Body of pancreas (tissue), 4 donors: ENCODE measurements around the gene SUGCT. TPM values are rescaled to one million over a fixed set of nuclear protein-coding genes. Genes with fewer than 3 reads are reported as not detected.
"Not testable (repeated sequence)": the region's sequence is repeated elsewhere in the genome, so short reads cannot be mapped to it uniquely, and the experiment has no call there.

Experiments
- ATAC-seq: fragments of 150-250 bp; one replicate; pipeline ENCODE4 v1.9.1; 2016
- DNase-seq, 4 donors: peaks; one replicate each; pipeline ENCODE4 v3.0.0-alpha.2; 2019
- H3K27ac ChIP-seq, 4 donors: fragments of 200-600 bp; sonication (generic); 1 replicate in 3 of 4; 2 replicates in 1 of 4; pipeline versions ENCODE4 v1.5.1 to v1.6.1; 2016 to 2019; ENCODE audit warnings: mild to moderate bottlenecking in 1 of 4, mixed read lengths in 1 of 4, moderate library complexity in 1 of 4
- H3K27me3 ChIP-seq, 2 donors: fragments of 200-600 bp; sonication (generic); one replicate each; pipeline ENCODE4 v1.6.0; 2016; ENCODE audit warnings: mild to moderate bottlenecking in 1 of 2
- H3K36me3 ChIP-seq, 2 donors: fragments of 200-600 bp; sonication (generic); replicated peaks in 1 of 2; 2 replicates each; pipeline ENCODE4 v1.5.1; 2016; ENCODE audit warnings: low read depth in 2 of 2; ENCODE audit not compliant: insufficient read depth in 1 of 2
- H3K4me1 ChIP-seq: fragments of 200-600 bp; sonication (generic); one replicate; pipeline ENCODE4 v1.6.0; 2016
- H3K4me3 ChIP-seq, 2 donors: fragments of 200-600 bp; sonication (generic); 1 replicate in 1 of 2; 2 replicates in 1 of 2; pipeline ENCODE4 v1.5.1; 2016 to 2019
- H3K9me3 ChIP-seq, 3 donors: fragments of 200-600 bp; sonication (generic); 1 replicate in 2 of 3; 2 replicates in 1 of 3; pipeline ENCODE4 v1.5.1; 2016
- POLR2A ChIP-seq, 3 donors: fragments of 450-650 bp; IDR thresholded peaks; one replicate each; pipeline ENCODE4 v1.6.1; 2016; ENCODE audit warnings: antibody characterized with exemption in 3 of 3, mild to moderate bottlenecking in 2 of 3
- WGBS, 2 donors: methylation state at CpG; one replicate each; pipeline ENCODE4 v1.1.5; 2017; 5-methylcytosine and 5-hydroxymethylcytosine counted together
- intact Hi-C: fragments of 100-400 bp; cut with DNase I; formaldehyde crosslinking; loops from one replicate; pipeline ENCODE4 v1.15.1; 2023
- total RNA-seq, 2 donors: library from RNA; depleted of rRNA; stranded (reverse); fragments of >200 nt; gene quantifications; one replicate each; pipeline ENCODE4 v1.1.0, GENCODE V29; 2016
- TF ChIP-seq, protein P1 (sequence below), 7 experiments: fragments of 450-650 bp in 4 of 7; fragments of 200-600 bp in 3 of 7; sonication (generic) in 3 of 7; IDR thresholded peaks; one replicate each; pipeline ENCODE4 v1.5.1; 2016 to 2019; ENCODE audit warnings: antibody characterized with exemption in 7 of 7

SUGCT gene
- total RNA-seq, 2 donors from 2014 or later, result 0.78 to 1.3 TPM

DNA sequence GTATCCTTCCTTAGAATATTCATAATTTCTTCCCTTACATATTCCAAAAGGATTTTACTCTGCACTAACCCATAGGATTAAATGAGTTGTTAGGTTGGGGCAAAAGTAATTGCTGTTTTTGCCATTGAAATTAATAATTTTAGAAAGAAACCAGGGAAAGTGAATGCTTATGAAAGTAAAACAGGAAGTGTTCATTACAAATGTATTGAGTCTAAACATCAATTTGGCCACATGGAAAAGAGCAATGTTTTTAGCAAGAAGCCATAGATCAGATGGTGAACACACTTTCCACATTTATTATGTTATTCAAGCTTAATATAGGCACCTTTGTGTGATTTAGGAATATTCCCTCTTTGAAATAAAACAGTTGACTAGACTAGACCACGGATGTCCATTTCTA, 102.9 kb downstream of the SUGCT start:
- Histone ChIP-seq H3K27me3 (no peaks in the 10 kb centered on the region), H3K27ac (no peak overlapping the region), H3K9me3 (no peaks in the 10 kb centered on the region), H3K4me3 (no peak overlapping the region), H3K36me3 (no peaks in the 10 kb centered on the region), H3K4me1 (peaks cover 13% of the 10 kb centered on the region)
- intact Hi-C loops, result loop anchor here (10.0 kb wide), 1 partner anchor 57 kb away; no protein-coding TSS in a partner anchor
- TF ChIP-seq, protein P1, sequence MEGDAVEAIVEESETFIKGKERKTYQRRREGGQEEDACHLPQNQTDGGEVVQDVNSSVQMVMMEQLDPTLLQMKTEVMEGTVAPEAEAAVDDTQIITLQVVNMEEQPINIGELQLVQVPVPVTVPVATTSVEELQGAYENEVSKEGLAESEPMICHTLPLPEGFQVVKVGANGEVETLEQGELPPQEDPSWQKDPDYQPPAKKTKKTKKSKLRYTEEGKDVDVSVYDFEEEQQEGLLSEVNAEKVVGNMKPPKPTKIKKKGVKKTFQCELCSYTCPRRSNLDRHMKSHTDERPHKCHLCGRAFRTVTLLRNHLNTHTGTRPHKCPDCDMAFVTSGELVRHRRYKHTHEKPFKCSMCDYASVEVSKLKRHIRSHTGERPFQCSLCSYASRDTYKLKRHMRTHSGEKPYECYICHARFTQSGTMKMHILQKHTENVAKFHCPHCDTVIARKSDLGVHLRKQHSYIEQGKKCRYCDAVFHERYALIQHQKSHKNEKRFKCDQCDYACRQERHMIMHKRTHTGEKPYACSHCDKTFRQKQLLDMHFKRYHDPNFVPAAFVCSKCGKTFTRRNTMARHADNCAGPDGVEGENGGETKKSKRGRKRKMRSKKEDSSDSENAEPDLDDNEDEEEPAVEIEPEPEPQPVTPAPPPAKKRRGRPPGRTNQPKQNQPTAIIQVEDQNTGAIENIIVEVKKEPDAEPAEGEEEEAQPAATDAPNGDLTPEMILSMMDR (IDR thresholded peaks at IDR 0.05), result no peak
- no peak for TF ChIP-seq POLR2A (IDR thresholded peaks at IDR 0.05)
- ATAC-seq (no peak), DNase-seq (no peak)
- WGBS, 2 donors, result 72 to 90% methylated on average over 1 of the region's 1 CpG

DNA sequence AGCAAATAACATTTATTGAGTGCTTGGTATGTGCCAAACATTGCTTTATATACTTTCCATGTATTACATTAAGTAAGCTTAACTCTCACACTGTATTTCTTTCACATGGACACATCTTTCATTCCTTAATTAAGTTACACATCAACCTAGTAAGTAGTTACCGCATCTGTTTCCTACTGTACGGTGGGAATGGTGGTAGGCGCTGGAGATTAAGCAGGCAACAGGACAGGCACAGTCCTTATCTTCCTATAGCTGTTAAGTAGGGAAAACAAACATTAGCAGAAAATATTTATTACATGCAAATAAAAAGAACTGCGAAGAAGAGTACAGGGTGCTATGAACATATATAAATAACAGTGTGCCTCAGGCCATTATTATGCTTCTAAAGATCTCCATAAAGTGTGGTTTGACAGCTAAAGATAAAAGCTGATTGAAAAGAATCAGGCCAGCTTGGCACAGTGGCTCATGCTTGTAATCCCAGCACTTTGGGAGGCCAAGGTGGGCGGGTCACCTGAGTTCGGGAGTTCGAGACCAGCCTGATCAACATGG, 105.0 kb downstream of the SUGCT start:
- ATAC-seq, result no peak
- no peak for DNase-seq
- Histone ChIP-seq H3K27ac (no peak overlapping the region), H3K27me3 (no peaks in the 10 kb centered on the region), H3K9me3 (no peaks in the 10 kb centered on the region), H3K4me3 (no peak overlapping the region), H3K36me3 (no peaks in the 10 kb centered on the region), H3K4me1 (peaks cover 6% of the 10 kb centered on the region)
- intact Hi-C loops, result loop anchor here (10.0 kb wide), 1 partner anchor 55 kb away; no protein-coding TSS in a partner anchor
- TF ChIP-seq, protein P1 (IDR thresholded peaks at IDR 0.05), result no peak
- no peak for TF ChIP-seq POLR2A (IDR thresholded peaks at IDR 0.05)
- 68 to 82% methylated on average over 7 of the region's 7 CpGs for WGBS, 2 donors

DNA sequence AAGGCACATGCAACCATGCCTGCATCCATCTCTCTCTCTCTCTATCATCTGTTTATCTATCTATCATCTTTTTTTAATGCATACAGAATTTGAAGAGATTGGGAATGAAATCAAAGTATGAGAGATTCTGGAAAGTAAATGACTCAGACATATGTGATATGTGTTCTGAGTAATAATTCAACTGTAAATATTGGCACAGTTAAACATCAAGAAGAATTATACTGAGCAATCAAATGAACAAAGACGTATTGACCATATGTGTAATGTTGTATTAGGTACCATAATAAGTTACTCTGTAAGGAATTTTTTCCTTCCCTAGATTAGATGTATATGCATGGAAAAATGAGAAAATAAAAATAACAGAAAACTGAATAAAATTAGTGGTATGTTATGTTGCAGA, 108.3 kb downstream of the SUGCT start:
- WGBS, 2 donors, result 81 to 84% methylated on average over 1 of the region's 1 CpG
- Histone ChIP-seq H3K4me3 (no peak overlapping the region), H3K4me1 (peaks cover 6% of the 10 kb centered on the region), H3K27me3 (no peaks in the 10 kb centered on the region), H3K36me3 (no peaks in the 10 kb centered on the region), H3K9me3 (no peaks in the 10 kb centered on the region), H3K27ac (no peak overlapping the region)
- intact Hi-C loops, result no loop called here
- TF ChIP-seq, protein P1 (IDR thresholded peaks at IDR 0.05), result no peak
- TF ChIP-seq POLR2A (IDR thresholded peaks at IDR 0.05), result no peak
- no peak for ATAC-seq
- DNase-seq, result no peak

DNA sequence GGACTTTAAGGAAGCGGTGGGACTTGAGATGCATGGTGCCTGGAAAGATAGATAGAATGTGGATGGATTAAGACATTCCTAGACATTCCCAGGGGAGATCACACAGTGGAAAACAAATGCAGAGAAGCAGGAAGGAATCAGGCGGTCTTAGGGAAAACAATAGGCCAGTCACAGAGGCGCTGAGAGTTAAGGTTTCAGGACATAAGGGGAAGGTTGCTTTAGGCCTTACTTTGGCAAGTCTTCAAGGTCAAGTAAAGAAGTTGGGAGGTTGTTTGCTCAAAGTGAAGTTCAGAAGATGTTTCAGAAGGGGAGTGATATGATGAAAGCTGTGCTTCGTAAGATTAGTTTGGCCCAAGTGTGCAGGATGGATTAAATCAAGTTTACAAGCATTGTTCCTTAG, 109.4 kb downstream of the SUGCT start:
- H3K27me3 ChIP-seq, result no peaks in the 10 kb centered on the region
- TF ChIP-seq POLR2A (IDR thresholded peaks at IDR 0.05), result no peak
- TF ChIP-seq, protein P1 (IDR thresholded peaks at IDR 0.05), result no peak
- intact Hi-C loops, result no loop called here
- WGBS, 2 donors, result 79 to 82% methylated on average over 4 of the region's 4 CpGs
- H3K36me3 ChIP-seq, result no peaks in the 10 kb centered on the region
- no peaks in the 10 kb centered on the region for H3K9me3 ChIP-seq
- ATAC-seq (no peak), DNase-seq (no peak)
- peaks cover 6% of the 10 kb centered on the region for H3K4me1 ChIP-seq
- no peak overlapping the region for H3K4me3 ChIP-seq
- no peak overlapping the region for H3K27ac ChIP-seq

DNA sequence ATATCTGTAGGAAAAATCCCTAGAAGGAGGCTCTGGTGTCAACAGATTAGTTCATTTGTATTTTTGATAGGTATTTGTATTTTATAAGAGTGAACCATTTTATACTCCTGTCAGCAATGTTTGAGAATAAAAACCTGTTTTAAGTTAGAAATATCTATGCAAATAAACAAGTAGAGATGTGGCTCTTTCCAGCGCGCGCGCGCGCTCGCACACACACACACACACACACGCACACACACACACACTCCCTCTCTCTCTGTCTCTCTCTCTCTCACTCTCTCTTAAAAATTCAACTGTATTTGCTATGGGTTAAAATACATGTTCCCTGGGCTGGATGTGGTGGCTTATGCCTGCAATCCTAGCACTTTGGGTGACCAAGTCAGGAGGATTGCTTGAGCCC, 113.9 kb downstream of the SUGCT start:
- DNase-seq, result no peak
- ATAC-seq, result no peak
- H3K4me3 ChIP-seq, result no peak overlapping the region
- H3K27ac ChIP-seq, result no peak overlapping the region
- 75 to 78% methylated on average over 8 of the region's 8 CpGs for WGBS, 2 donors
- no peak for TF ChIP-seq POLR2A (IDR thresholded peaks at IDR 0.05)
- TF ChIP-seq, protein P1 (IDR thresholded peaks at IDR 0.05), result no peak
- no peaks in the 10 kb centered on the region for H3K4me1 ChIP-seq
- H3K36me3 ChIP-seq, result no peaks in the 10 kb centered on the region
- H3K9me3 ChIP-seq, result no peaks in the 10 kb centered on the region
- no peaks in the 10 kb centered on the region for H3K27me3 ChIP-seq
- intact Hi-C loops, result no loop called here

DNA sequence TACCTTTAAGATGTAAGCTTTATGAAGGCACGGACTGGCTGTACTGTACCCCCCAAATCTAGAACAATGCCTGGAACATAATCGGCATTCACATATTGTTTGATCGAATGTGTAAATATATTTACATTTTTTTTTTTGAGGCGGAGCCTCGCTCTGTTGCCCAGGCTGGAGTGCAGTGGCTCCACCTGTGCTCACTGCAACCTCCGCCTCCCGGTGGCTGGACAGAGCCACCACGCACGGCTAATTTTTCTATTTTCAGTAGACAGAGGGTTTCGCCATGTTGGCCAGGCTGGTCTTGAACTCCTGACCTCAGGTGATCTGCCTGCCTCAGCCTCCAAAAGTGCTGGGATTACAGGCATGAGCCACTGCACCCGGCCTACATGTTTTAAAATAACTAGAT, 118.6 kb downstream of the SUGCT start:
- H3K4me1 ChIP-seq, H3K36me3 ChIP-seq, ATAC-seq, intact Hi-C loops, DNase-seq, H3K4me3 ChIP-seq, H3K27me3 ChIP-seq, H3K9me3 ChIP-seq, H3K27ac ChIP-seq: not testable (repeated sequence)
- WGBS, 2 donors, result 89 to 93% methylated on average over 11 of the region's 11 CpGs
